Measurements from ENCODE around the gene TSG101. TPM values are rescaled to one million over a fixed set of nuclear protein-coding genes. Genes with fewer than 3 reads are reported as not detected.

The TSG101 gene
- total RNA-seq, 1 donor, result 60.9 TPM

- peak overlapping the region; percentile 96 for H3K4me3 ChIP-seq (ENCODE audit: low read depth, low read length)
- DNase-seq (ENCODE audit: low read depth), result no peak
- TF ChIP-seq CTCF (IDR thresholded peaks at IDR 0.05; ENCODE audit: insufficient read depth, low read depth, low read length), result no peak
Measured at GRCh38 chr11:18526130-18526520, 617 bp downstream of the TSG101 start.

- TF ChIP-seq CTCF (IDR thresholded peaks at IDR 0.05; ENCODE audit: insufficient read depth, low read depth, low read length), result no peak
- no peak overlapping the region for H3K4me3 ChIP-seq (ENCODE audit: low read depth, low read length)
- no peak for DNase-seq (ENCODE audit: low read depth)
Measured at GRCh38 chr11:18524248-18524647, 2.5 kb downstream of the TSG101 start.

GRCh38 chr11:18523084-18523483 lies 3.7 kb downstream of the TSG101 start:
- no peak for TF ChIP-seq CTCF (IDR thresholded peaks at IDR 0.05; ENCODE audit: insufficient read depth, low read depth, low read length)
- no peak for DNase-seq (ENCODE audit: low read depth)

GRCh38 chr11:18522388-18522787 lies 4.4 kb downstream of the TSG101 start:
- no peak overlapping the region for H3K4me3 ChIP-seq (ENCODE audit: low read depth, low read length)
- no peak for DNase-seq (ENCODE audit: low read depth)
- TF ChIP-seq CTCF (IDR thresholded peaks at IDR 0.05; ENCODE audit: insufficient read depth, low read depth, low read length), result no peak

More at GRCh38 chr11:18523084-18523483, 3.7 kb downstream of the TSG101 start:
- no peak overlapping the region for H3K4me3 ChIP-seq (ENCODE audit: low read depth, low read length)

- DNase-seq (ENCODE audit: low read depth), result no peak
- no peak for TF ChIP-seq CTCF (IDR thresholded peaks at IDR 0.05; ENCODE audit: insufficient read depth, low read depth, low read length)
- H3K4me3 ChIP-seq (ENCODE audit: low read depth, low read length), result no peak overlapping the region
Measured at GRCh38 chr11:18521122-18521521, 5.6 kb downstream of the TSG101 start.

GRCh38 chr11:18502352-18502751 lies 24.4 kb downstream of the TSG101 start:
- no peak for TF ChIP-seq CTCF (IDR thresholded peaks at IDR 0.05; ENCODE audit: insufficient read depth, low read depth, low read length)
- DNase-seq (ENCODE audit: low read depth), result no peak

GRCh38 chr11:18501629-18502028 lies 25.1 kb downstream of the TSG101 start:
- TF ChIP-seq CTCF (IDR thresholded peaks at IDR 0.05; ENCODE audit: insufficient read depth, low read depth, low read length), result no peak
- DNase-seq (ENCODE audit: low read depth), result no peak
- no peak overlapping the region for H3K4me3 ChIP-seq (ENCODE audit: low read depth, low read length)

More at GRCh38 chr11:18502352-18502751, 24.4 kb downstream of the TSG101 start:
- H3K4me3 ChIP-seq (ENCODE audit: low read depth, low read length), result no peak overlapping the region

Measured in fibroblast of villous mesenchyme (primary cell).